Stimulated activated CD4-positive, alpha-beta T cell treated with anti-CD3 and anti-CD28 coated beads, Interleukin-4, amount 100 ng/mL, for 1 hour (primary cell): ENCODE data around the gene CX3CL1.
"Not testable (repeated sequence)": the region's sequence is repeated elsewhere in the genome, so short reads cannot be mapped to it uniquely, and the experiment has no call there.

ENCODE experiments used
- DNase-seq: peaks from one replicate; pipeline ENCODE4 v3.0.0-alpha.2; 2020

CX3CL1 gene

GRCh38 chr16:57372372-57373116, at the start of gene CX3CL1:
Gene CX3CL1, plus strand, starts transcription at chr16:57372490. Its CDS starts 79 bp downstream, at chr16:57372569.
- no peak for DNase-seq

GRCh38 chr16:57324749-57325148, 47.5 kb upstream of the CX3CL1 start:
- DNase-seq: no peak

GRCh38 chr16:57325458-57325857, 46.8 kb upstream of the CX3CL1 start:
- DNase-seq: no peak

- DNase-seq: no peak
Observed at GRCh38 chr16:57329718-57330327, 42.5 kb upstream of the CX3CL1 start.

- DNase-seq: no peak
Observed at GRCh38 chr16:57331355-57331754, 40.9 kb upstream of the CX3CL1 start.

GRCh38 chr16:57333402-57333801, 38.9 kb upstream of the CX3CL1 start:
- DNase-seq: no peak

- no peak for DNase-seq
Observed at GRCh38 chr16:57335366-57335765, 36.9 kb upstream of the CX3CL1 start.

GRCh38 chr16:57341062-57341440, 31.2 kb upstream of the CX3CL1 start:
- no peak for DNase-seq

GRCh38 chr16:57341441-57342303, 30.6 kb upstream of the CX3CL1 start:
- DNase-seq: no peak

- DNase-seq: not testable (repeated sequence)
Observed at GRCh38 chr16:57342606-57343005, 29.7 kb upstream of the CX3CL1 start.

GRCh38 chr16:57343221-57343620, 29.1 kb upstream of the CX3CL1 start:
- no peak for DNase-seq

GRCh38 chr16:57344094-57344493, 28.2 kb upstream of the CX3CL1 start:
- not testable (repeated sequence) for DNase-seq

- no peak for DNase-seq
Observed at GRCh38 chr16:57345021-57345420, 27.3 kb upstream of the CX3CL1 start.

GRCh38 chr16:57345666-57346204, 26.6 kb upstream of the CX3CL1 start:
- DNase-seq: no peak

GRCh38 chr16:57347858-57348257, 24.4 kb upstream of the CX3CL1 start:
- DNase-seq: no peak

- no peak for DNase-seq
Observed at GRCh38 chr16:57348327-57348726, 24.0 kb upstream of the CX3CL1 start.

- peak; percentile 16 for DNase-seq
Observed at GRCh38 chr16:57349212-57350031, 22.9 kb upstream of the CX3CL1 start.

- DNase-seq: no peak
Observed at GRCh38 chr16:57352636-57353047, 19.6 kb upstream of the CX3CL1 start.

GRCh38 chr16:57354311-57354710, 18.0 kb upstream of the CX3CL1 start:
- DNase-seq: no peak

GRCh38 chr16:57355898-57356414, 16.3 kb upstream of the CX3CL1 start:
- no peak for DNase-seq

GRCh38 chr16:57356547-57356946, 15.7 kb upstream of the CX3CL1 start:
- DNase-seq: no peak
